Osteoblast (primary cell): ENCODE measurements around the gene SPRY2. TPM values are rescaled to one million over a fixed set of nuclear protein-coding genes. Genes with fewer than 3 reads are reported as not detected.

Source experiments
- DNase-seq: peaks from one replicate; pipeline ENCODE4 v3.0.0; 2011; ENCODE audit warnings: low spot score, mixed read lengths; ENCODE audit not compliant: insufficient read length; ENCODE audit errors: missing footprints
- H2AFZ ChIP-seq: 2 replicates; pipeline ENCODE4 v1.6.0; 2011; ENCODE audit warnings: mild to moderate bottlenecking, low read length
- H3K27ac ChIP-seq: 2 replicates; pipeline ENCODE4 v1.5.1; 2011; ENCODE audit warnings: mild to moderate bottlenecking, low read depth, low read length, moderate library complexity
- H3K27me3 ChIP-seq: 2 replicates; pipeline ENCODE4 v1.6.0; 2012; ENCODE audit warnings: mild to moderate bottlenecking, control low read depth, inconsistent platforms, low read length, moderate library complexity; ENCODE audit not compliant: insufficient read depth
- H3K36me3 ChIP-seq: 2 replicates; pipeline ENCODE4 v1.5.1; 2011; ENCODE audit warnings: mild to moderate bottlenecking, low read length, control low read depth, moderate library complexity; ENCODE audit not compliant: insufficient read depth
- H3K4me1 ChIP-seq: 2 replicates; pipeline ENCODE4 v1.5.1; 2011; ENCODE audit warnings: mild to moderate bottlenecking, low read length, control low read depth, moderate library complexity; ENCODE audit not compliant: insufficient read depth
- H3K4me2 ChIP-seq: 2 replicates; pipeline ENCODE4 v1.6.0; 2011; ENCODE audit warnings: mild to moderate bottlenecking, low read length; ENCODE audit not compliant: insufficient read depth
- H3K4me3 ChIP-seq: fragments of 200-600 bp; sonication (generic); 3 replicates; pipeline ENCODE4 v1.5.1; 2012; ENCODE audit warnings: mild to moderate bottlenecking, low read length, inconsistent platforms; ENCODE audit not compliant: insufficient read depth
- H3K79me2 ChIP-seq: 2 replicates; pipeline ENCODE4 v1.6.0; 2012; ENCODE audit warnings: mild to moderate bottlenecking, low read length, control low read depth, inconsistent platforms; ENCODE audit not compliant: insufficient read depth
- H3K9me3 ChIP-seq: 2 replicates; pipeline ENCODE4 v1.5.1; 2011; ENCODE audit warnings: low read depth, low read length, control low read depth
- H4K20me1 ChIP-seq: 2 replicates; pipeline ENCODE4 v1.6.0; 2012; ENCODE audit warnings: mild to moderate bottlenecking, low read length, control low read depth; ENCODE audit not compliant: insufficient read depth
- CTCF ChIP-seq: IDR thresholded peaks from 2 replicates; pipeline ENCODE4 v1.5.1; 2011; ENCODE audit warnings: mild to moderate bottlenecking, low read depth, low read length, moderate library complexity; ENCODE audit errors: extremely low read depth
- total RNA-seq: library from RNA; depleted of rRNA; stranded (reverse); fragments of >200 nt; gene quantifications from 2 replicates; pipeline ENCODE4 v1.2.3, GENCODE V29; 2012

SPRY2 gene
- total RNA-seq, 1 donor = 6.5 TPM

GRCh38 chr13:80362481-80362880 lies 21.6 kb upstream of the SPRY2 start:
- no peak for TF ChIP-seq CTCF
- Histone ChIP-seq H3K4me2 (no peak overlapping the region), H2AFZ (no peak overlapping the region)

GRCh38 chr13:80361883-80362327 lies 21.0 kb upstream of the SPRY2 start:
- no peaks in the 10 kb centered on the region for H4K20me1 ChIP-seq
- peak overlapping the region; percentile 71 for H2AFZ ChIP-seq
- H3K36me3 ChIP-seq = no peaks in the 10 kb centered on the region
- no peak overlapping the region for H3K4me2 ChIP-seq
- TF ChIP-seq CTCF = no peak
- H3K4me3 ChIP-seq = no peak overlapping the region
- H3K79me2 ChIP-seq = no peaks in the 10 kb centered on the region
- peak; percentile 48 for DNase-seq
- no peak overlapping the region for H3K27ac ChIP-seq
- no peaks in the 10 kb centered on the region for H3K9me3 ChIP-seq
- H3K27me3 ChIP-seq = no peaks in the 10 kb centered on the region
- no peaks in the 10 kb centered on the region for H3K4me1 ChIP-seq

More at GRCh38 chr13:80362481-80362880, 21.6 kb upstream of the SPRY2 start:
- Histone ChIP-seq H3K27me3 (no peaks in the 10 kb centered on the region), H3K79me2 (no peaks in the 10 kb centered on the region), H3K27ac (no peak overlapping the region), H4K20me1 (no peaks in the 10 kb centered on the region), H3K4me1 (no peaks in the 10 kb centered on the region), H3K4me3 (no peak overlapping the region), H3K36me3 (no peaks in the 10 kb centered on the region), H3K9me3 (no peaks in the 10 kb centered on the region)
- no peak for DNase-seq

- Histone ChIP-seq H3K4me3 (no peak overlapping the region), H4K20me1 (no peaks in the 10 kb centered on the region), H3K27me3 (no peaks in the 10 kb centered on the region), H3K36me3 (no peaks in the 10 kb centered on the region), H3K4me2 (no peak overlapping the region), H2AFZ (peak overlapping the region; percentile 23), H3K27ac (no peak overlapping the region), H3K4me1 (no peaks in the 10 kb centered on the region), H3K9me3 (no peaks in the 10 kb centered on the region), H3K79me2 (no peaks in the 10 kb centered on the region)
- no peak for TF ChIP-seq CTCF
- no peak for DNase-seq
Measured at GRCh38 chr13:80361298-80361697, 20.4 kb upstream of the SPRY2 start.

- no peak overlapping the region for H3K4me3 ChIP-seq
- no peak for DNase-seq
- H3K79me2 ChIP-seq = no peaks in the 10 kb centered on the region
- no peaks in the 10 kb centered on the region for H3K9me3 ChIP-seq
- no peak overlapping the region for H3K27ac ChIP-seq
- peak overlapping the region; percentile 38 for H2AFZ ChIP-seq
- H3K36me3 ChIP-seq = no peaks in the 10 kb centered on the region
- no peaks in the 10 kb centered on the region for H3K4me1 ChIP-seq
- no peaks in the 10 kb centered on the region for H3K27me3 ChIP-seq
- H4K20me1 ChIP-seq = no peaks in the 10 kb centered on the region
- no peak overlapping the region for H3K4me2 ChIP-seq
- TF ChIP-seq CTCF = no peak
Measured at GRCh38 chr13:80360453-80360800, 19.5 kb upstream of the SPRY2 start.
